Hematopoietic multipotent progenitor cell (in vitro differentiated cells): ENCODE measurements around the gene ROBO2. TPM values are rescaled to one million over a fixed set of nuclear protein-coding genes. Genes with fewer than 3 reads are reported as not detected.

Experiments
- DNase-seq, 3 donors: peaks; one replicate each; pipeline ENCODE4 v3.0.0-alpha.2; 2011 to 2015; ENCODE audit warnings: low read depth in 2 of 3, low spot score in 2 of 3
- total RNA-seq: library from RNA; depleted of rRNA; stranded (reverse); fragments of >200 nt; gene quantifications from one replicate; pipeline ENCODE4 v1.2.3, GENCODE V29; 2012

The ROBO2 gene
- total RNA-seq, 1 donor, result under 0.01 TPM

GRCh38 chr3:77102951-77103769 is 63.3 kb downstream of the ROBO2 start:
- DNase-seq, result no peak

DNA sequence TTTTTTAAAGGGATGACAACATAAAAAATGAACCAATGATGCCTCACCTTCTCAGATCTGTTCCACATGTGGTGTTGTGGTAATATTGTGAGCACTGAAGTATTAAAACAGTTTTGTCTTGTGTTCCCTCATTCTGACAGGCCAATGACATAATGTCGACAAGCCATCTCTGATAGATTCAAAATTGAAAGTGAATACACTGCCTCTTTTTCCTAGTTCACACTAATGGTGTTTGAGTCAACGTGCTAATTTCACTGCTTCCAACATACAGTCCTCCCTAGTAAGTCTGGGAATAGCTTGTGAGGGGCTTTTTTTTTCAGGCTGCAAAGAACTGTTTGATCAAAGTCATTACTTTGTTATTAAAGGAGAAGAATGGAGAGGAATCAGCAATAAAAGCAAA is 82.8 kb downstream of the ROBO2 start:
- no peak for DNase-seq

DNA sequence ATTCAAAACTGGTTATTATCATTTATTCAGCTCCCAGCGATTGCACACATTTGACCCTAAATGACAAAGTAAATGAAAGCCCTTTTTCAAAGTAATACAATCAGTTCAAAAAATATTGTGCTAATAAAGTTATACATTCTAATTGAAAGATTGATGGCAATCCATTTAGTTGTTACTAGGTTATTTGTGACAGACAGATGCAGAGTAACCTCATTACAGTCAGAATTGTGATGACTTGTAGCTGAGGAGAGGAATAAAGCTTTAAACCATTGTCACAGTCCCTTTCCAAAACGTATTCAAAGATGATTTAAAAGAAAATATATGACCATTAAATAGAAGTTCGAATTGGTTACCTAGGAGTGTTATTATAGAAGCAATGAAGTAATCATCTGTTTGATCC is 86.1 kb downstream of the ROBO2 start:
- DNase-seq, result no peak

DNA sequence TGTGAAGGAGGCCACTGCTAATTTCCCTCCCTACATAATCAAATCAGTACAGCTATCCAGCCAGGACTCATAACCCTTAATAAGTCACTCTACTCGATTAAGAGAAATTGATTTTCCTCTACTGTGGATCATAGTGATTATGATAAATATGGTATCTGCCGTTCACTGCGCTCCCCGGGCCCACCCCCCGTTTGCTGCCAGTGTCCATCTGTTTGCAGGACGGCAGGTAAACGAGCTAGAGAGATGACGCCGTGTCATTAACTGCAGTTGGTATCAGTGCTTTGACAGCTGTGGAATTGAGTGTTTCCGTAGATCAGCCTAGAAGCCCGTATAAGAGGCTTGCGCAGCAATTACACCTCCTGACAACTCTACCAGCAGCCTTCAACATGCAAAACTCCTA is 94.9 kb downstream of the ROBO2 start:
- no peak for DNase-seq

- DNase-seq, result no peak
These were observed 97.7 kb downstream of the ROBO2 start for GRCh38 chr3:77137559-77137958.

DNA sequence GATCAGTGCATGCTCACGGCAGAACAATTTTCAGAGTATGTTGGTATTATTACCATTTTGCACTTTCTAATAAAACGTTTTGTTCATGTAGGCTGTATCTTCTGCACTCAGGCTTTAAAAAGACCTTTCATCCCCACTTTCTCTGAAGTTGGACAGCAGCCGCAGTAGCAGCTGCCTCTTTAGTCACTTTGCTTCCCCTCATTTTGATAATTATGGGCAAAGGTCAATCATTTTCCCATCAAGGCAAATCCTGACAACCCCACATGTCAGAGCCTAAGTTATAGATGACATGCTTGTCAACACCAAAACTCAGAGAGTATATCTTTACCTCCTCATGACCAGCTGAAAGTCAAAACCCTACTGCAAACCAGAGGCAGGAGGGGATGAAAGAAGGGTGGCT is 99.7 kb downstream of the ROBO2 start:
- DNase-seq, result no peak

DNA sequence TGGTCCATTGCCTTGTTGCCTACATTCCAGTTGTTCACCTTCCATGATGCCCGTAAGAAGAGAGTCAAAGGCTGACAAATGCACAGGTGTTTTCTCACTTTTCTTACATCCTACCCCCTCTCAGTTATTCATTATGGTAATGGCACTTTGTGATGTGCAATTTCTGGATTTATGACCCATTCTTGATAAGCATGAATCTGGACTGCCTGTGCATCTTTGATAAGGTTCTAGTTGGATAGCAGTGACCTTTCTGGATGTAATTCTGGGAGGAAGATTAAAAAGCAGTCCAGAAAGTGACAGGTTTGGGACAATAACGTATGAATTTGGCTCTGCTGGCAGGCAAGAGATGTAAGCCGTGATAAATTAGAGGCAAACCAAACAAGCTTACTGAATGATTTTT is 101.5 kb downstream of the ROBO2 start:
- no peak for DNase-seq

DNA sequence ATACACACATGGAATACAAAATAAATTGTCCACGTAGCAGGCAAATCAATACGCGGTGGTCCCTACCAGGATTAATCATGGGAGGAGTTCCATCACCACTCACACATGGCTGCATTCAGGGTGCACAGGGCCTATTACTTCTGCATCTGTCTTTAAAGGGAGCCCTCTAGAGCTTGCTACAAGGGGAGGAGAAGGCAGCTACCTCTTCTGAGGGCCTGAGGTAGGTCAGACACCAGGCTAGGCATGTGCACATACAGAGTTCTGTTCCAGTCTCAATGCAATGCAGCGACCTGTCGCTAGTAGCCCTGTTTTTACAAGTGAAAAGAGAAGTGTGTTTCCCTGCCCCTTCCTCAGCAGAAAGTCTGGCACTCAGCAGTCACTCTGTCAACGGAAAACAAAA is 102.7 kb downstream of the ROBO2 start:
- DNase-seq, result no peak

DNA sequence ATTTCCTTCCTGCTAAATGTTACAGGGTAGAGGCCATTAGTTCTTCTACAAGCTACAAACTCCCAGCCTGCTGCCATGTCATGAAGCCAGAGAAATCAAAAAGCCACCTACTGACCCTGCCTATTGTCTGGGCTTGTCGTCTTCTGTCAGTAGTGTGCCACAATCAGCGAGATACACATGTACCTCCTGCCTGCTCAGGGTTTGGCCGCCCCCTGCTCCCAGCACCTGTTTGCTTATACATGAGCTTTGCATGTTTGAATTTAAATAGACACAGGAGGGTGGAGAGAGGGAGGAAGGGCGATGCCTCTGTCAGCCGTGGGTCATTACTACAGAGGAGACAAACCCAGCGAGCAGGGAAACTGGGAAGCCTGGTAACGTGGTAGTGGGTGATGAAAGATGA is 106.1 kb downstream of the ROBO2 start:
- DNase-seq, result no peak

GRCh38 chr3:77147836-77148578 is 108.1 kb downstream of the ROBO2 start:
- no peak for DNase-seq

DNA sequence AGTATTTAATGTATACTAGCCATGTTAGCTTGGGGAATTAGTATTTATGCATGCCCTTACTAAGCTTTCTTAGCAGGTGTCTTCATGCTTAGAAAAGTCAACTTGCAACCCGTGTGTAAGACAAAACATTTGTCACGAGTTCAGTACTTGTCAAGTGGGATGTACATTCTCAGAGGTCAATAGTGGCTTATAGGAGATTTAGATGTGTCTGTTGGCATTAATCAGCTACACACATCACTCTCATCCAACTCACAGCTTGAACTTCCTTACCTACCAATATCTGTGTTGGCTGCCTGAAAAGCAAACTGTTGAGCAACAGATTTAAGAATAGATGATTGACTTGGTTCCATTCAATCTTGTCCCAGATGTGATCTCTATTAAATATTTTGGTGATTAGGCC is 109.5 kb downstream of the ROBO2 start:
- DNase-seq, result no peak

- no peak for DNase-seq
These were observed 110.1 kb downstream of the ROBO2 start for GRCh38 chr3:77150028-77150427.

DNA sequence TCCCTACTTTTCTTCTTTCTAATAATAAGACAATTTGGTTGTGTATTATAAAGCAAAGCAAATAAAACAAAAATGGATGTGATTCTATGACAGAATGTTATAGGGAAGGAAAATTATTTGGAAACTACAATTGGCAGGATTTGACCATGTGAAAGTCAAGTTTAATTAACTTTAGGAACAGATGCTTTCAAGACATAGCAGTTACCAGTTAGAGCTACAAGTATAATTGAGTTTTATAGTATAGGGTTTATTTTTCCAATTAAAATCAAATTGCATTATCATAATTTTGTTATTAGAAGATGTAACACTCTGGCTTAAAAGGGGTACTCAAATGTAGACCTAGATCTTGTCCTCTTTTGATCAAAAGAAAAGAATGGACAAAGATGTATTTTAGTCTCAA is 110.9 kb downstream of the ROBO2 start:
- no peak for DNase-seq

- DNase-seq, result no peak
These were observed 119.1 kb downstream of the ROBO2 start for GRCh38 chr3:77158730-77159581.

- no peak for DNase-seq
These were observed 121.1 kb downstream of the ROBO2 start for GRCh38 chr3:77160931-77161497.

GRCh38 chr3:77169823-77170222 is 129.9 kb downstream of the ROBO2 start:
- DNase-seq, result no peak

DNA sequence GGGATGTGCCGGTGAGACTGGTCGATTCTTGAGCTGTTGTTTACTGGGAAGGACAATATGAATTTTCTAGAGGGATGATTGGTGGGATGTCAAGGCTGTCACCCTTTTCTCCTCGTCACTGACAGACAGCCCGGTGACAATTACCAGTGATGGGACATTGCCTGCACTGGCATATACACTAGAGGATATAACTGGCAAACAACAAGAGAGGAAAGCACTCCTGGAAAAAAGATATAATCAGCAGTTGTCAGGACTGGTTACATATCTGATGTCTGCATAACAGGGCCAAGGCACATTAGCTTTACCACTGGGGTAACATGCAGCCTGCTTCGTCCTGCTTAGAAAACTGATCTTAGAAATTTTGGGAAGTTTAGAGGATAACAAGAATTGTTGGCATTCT is 131.1 kb downstream of the ROBO2 start:
- DNase-seq, result no peak

GRCh38 chr3:77179762-77180161 is 139.9 kb downstream of the ROBO2 start:
- no peak for DNase-seq

DNA sequence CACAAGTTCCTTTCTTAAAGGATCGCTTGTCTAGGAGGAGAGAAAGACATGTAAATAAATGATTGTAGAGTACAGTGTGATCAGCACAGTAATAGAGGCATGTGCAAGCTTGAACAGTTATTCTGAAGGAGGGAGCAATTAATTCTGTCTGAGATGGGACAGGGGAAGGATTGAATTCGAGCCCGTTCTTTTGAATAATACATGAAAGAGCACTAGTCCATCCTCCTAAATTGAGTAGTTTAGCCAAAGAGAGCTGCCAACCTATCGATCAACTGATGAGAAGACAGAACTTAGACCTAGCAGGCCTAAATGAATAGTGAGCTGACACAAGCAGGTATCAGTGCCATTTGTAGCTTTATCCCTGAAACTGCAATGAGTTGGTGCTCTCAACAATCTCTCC is 142.4 kb downstream of the ROBO2 start:
- no peak for DNase-seq

DNA sequence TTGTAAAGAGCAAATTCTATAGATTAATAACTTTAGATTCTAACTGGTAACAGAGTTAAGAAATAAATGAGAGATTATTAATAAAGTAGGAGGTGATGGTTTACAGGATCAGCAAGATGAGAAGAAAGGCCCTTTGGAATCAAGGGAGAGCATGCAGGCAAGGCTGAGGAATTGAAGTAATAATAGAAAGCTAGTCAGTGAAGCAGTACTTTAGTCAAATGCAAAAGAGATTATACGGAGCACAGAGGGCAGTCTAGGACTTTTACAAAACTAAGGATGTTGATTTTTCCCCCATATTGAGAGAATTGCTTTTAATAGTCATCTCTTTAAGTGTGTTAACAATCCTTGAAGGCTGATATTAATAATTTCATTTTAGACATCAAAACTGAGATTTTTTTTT is 146.4 kb downstream of the ROBO2 start:
- no peak for DNase-seq

GRCh38 chr3:77186728-77187127 is 146.8 kb downstream of the ROBO2 start:
- no peak for DNase-seq
